ENCODE measurements around the gene NCAM1.

GRCh38 chr11:113311536-113311935 lies 350.3 kb downstream of the NCAM1 start:
- TF ChIP-seq ZNF384 (IDR thresholded peaks at IDR 0.05) (no peak), FOXK2 (IDR thresholded peaks at IDR 0.05) (no peak), NFRKB (IDR thresholded peaks at IDR 0.05) (no peak), SP1 (IDR thresholded peaks at IDR 0.05) (no peak), SUZ12 (IDR thresholded peaks at IDR 0.05) (no peak), ELF4 (IDR thresholded peaks at IDR 0.05) (no peak)
